ENCODE results near the gene GMIP. TPM values are rescaled to one million over a fixed set of nuclear protein-coding genes. Genes with fewer than 3 reads are reported as not detected.

GMIP gene
- total and polyA plus RNA-seq, 2 of the 13 experiments (the other 11 are each of a cell fraction or from before 2014, with no cell fraction given): 1.5 to 1.8 TPM

DNA sequence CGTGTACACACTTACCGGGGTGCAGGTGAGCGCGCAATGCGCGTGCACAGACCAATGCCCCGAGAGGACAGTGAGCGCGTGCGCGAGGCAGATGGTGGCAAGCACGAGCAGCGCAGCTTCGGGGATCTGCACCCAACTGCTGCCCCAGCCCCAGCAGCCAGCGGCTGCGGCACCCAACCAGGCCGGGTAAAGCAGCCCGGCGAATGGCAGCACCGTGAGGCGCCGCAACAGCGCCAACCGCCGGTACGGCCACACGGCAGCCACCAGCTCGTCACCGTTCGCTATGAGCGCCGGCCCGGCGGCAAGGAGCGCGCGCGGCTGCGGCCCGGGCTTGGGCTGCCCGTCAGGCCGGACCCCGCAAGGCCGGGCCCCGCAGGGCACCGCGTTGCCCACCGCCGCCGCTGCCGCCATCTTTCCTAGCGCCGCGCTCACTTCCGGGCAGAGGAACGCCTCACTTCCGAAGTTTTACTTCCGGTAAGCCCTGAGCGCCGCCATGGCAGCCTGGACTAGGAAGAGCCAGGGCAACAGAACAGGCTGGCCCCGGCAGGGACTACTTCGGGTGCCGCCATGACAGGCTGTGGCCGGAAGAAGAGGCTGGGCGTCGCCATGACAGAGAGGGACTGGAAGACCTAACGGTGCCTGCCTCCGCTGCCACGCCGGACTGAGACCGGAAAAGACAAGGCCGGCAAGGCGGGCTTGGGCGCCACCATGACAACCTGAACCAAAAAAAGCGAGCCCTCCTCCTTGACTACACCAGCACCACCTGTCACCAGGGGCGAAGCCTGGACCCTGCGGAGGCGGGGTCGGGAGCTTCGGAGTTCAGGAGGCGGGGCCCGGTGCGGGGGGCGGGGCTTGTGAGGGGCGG lies 20.0 kb upstream of the GMIP start, which contains the start of gene ATP13A1 (continued):
- TF ChIP-seq KDM4B (CRISPR knock-in tag; IDR thresholded peaks at IDR 0.05): 0 out of 2 replicates have a peak, but pooled peaks have one; percentile 21
- no peak for TF ChIP-seq YEATS2 (CRISPR knock-in tag; IDR thresholded peaks at IDR 0.05; ENCODE audit: borderline replicate concordance)
- no peak for TF ChIP-seq ZNF234 (CRISPR knock-in tag; conservative IDR thresholded peaks at IDR 0.05)
- TF ChIP-seq, protein P1, sequence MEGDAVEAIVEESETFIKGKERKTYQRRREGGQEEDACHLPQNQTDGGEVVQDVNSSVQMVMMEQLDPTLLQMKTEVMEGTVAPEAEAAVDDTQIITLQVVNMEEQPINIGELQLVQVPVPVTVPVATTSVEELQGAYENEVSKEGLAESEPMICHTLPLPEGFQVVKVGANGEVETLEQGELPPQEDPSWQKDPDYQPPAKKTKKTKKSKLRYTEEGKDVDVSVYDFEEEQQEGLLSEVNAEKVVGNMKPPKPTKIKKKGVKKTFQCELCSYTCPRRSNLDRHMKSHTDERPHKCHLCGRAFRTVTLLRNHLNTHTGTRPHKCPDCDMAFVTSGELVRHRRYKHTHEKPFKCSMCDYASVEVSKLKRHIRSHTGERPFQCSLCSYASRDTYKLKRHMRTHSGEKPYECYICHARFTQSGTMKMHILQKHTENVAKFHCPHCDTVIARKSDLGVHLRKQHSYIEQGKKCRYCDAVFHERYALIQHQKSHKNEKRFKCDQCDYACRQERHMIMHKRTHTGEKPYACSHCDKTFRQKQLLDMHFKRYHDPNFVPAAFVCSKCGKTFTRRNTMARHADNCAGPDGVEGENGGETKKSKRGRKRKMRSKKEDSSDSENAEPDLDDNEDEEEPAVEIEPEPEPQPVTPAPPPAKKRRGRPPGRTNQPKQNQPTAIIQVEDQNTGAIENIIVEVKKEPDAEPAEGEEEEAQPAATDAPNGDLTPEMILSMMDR (CRISPR knock-in tag; IDR thresholded peaks at IDR 0.05): 0 out of 2 replicates have a peak, but pooled peaks have one; percentile 13
- TF ChIP-seq ZNF841 (CRISPR knock-in tag; IDR thresholded peaks at IDR 0.05; ENCODE audit: borderline replicate concordance): no peak
- no peak for TF ChIP-seq FOXM1 (CRISPR knock-in tag; IDR thresholded peaks at IDR 0.05)
- TF ChIP-seq ZNF839 (CRISPR knock-in tag; IDR thresholded peaks at IDR 0.05; ENCODE audit: borderline replicate concordance): peak; percentile 71; the same call in 1 of the 2 replicates
- TF ChIP-seq, protein P2, sequence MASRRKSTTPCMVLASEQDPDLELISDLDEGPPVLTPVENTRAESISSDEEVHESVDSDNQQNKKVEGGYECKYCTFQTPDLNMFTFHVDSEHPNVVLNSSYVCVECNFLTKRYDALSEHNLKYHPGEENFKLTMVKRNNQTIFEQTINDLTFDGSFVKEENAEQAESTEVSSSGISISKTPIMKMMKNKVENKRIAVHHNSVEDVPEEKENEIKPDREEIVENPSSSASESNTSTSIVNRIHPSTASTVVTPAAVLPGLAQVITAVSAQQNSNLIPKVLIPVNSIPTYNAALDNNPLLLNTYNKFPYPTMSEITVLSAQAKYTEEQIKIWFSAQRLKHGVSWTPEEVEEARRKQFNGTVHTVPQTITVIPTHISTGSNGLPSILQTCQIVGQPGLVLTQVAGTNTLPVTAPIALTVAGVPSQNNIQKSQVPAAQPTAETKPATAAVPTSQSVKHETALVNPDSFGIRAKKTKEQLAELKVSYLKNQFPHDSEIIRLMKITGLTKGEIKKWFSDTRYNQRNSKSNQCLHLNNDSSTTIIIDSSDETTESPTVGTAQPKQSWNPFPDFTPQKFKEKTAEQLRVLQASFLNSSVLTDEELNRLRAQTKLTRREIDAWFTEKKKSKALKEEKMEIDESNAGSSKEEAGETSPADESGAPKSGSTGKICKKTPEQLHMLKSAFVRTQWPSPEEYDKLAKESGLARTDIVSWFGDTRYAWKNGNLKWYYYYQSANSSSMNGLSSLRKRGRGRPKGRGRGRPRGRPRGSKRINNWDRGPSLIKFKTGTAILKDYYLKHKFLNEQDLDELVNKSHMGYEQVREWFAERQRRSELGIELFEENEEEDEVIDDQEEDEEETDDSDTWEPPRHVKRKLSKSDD (CRISPR knock-in tag; IDR thresholded peaks at IDR 0.05; ENCODE audit: low read depth): peak; percentile 69; the same call in 1 of the 2 replicates
- TF ChIP-seq SP1 (IDR thresholded peaks at IDR 0.05): no peak
- peak; percentile 19; the same call in 1 of the 2 replicates for TF ChIP-seq SP1 (CRISPR knock-in tag; IDR thresholded peaks at IDR 0.05)
- no peak for TF ChIP-seq ZSCAN29 (CRISPR knock-in tag; conservative IDR thresholded peaks at IDR 0.05)
- TF ChIP-seq HMGA1 (CRISPR knock-in tag; conservative IDR thresholded peaks at IDR 0.05): no peak
- TF ChIP-seq KLF6 (CRISPR knock-in tag; IDR thresholded peaks at IDR 0.05): peak; percentile 70
- TF ChIP-seq, protein P3, sequence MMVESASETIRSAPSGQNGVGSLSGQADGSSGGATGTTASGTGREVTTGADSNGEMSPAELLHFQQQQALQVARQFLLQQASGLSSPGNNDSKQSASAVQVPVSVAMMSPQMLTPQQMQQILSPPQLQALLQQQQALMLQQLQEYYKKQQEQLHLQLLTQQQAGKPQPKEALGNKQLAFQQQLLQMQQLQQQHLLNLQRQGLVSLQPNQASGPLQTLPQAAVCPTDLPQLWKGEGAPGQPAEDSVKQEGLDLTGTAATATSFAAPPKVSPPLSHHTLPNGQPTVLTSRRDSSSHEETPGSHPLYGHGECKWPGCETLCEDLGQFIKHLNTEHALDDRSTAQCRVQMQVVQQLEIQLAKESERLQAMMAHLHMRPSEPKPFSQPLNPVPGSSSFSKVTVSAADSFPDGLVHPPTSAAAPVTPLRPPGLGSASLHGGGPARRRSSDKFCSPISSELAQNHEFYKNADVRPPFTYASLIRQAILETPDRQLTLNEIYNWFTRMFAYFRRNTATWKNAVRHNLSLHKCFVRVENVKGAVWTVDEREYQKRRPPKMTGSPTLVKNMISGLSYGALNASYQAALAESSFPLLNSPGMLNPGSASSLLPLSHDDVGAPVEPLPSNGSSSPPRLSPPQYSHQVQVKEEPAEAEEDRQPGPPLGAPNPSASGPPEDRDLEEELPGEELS (CRISPR knock-in tag; IDR thresholded peaks at IDR 0.05): no peak; the same call in 1 of the 2 replicates
- TF ChIP-seq ZSCAN12 (CRISPR knock-in tag; IDR thresholded peaks at IDR 0.05): no peak
- TF ChIP-seq ATRX (CRISPR knock-in tag; IDR thresholded peaks at IDR 0.05; ENCODE audit: borderline replicate concordance): no peak
- TF ChIP-seq ZKSCAN1 (IDR thresholded peaks at IDR 0.05; ENCODE audit: low read length): 0 out of 2 replicates have a peak, but pooled peaks have one; percentile 39
- no peak for TF ChIP-seq RFXAP (CRISPR knock-in tag; IDR thresholded peaks at IDR 0.05; ENCODE audit: borderline replicate concordance)
- peak; percentile 68; the same call in 1 of the 2 replicates for TF ChIP-seq CENPT (CRISPR knock-in tag; IDR thresholded peaks at IDR 0.05; ENCODE audit: low read depth)
- TF ChIP-seq MATR3 (CRISPR knock-in tag; IDR thresholded peaks at IDR 0.05): no peak
- no peak; the same call in 1 of the 2 replicates for TF ChIP-seq ARNT2 (CRISPR knock-in tag; IDR thresholded peaks at IDR 0.05; ENCODE audit: low read depth)
- peak; percentile 67; the same call in 1 of the 2 replicates for TF ChIP-seq MED1 (CRISPR knock-in tag; IDR thresholded peaks at IDR 0.05)
- TF ChIP-seq RORA (CRISPR knock-in tag; IDR thresholded peaks at IDR 0.05): no peak
- no peak for TF ChIP-seq GFI1 (CRISPR knock-in tag; IDR thresholded peaks at IDR 0.05; ENCODE audit: borderline replicate concordance)

Measured in HepG2 (cell line).